ENCODE measurements around the gene NKX2-1. TPM values are rescaled to one million over a fixed set of nuclear protein-coding genes. Genes with fewer than 3 reads are reported as not detected.

The NKX2-1 gene
- total RNA-seq, 1 experiment from 2014 or later: not detected

- Histone ChIP-seq H3K27me3 (replicated peaks; ENCODE audit: insufficient read depth, low read depth, low read length, poor library complexity) (peaks cover 100% of the 10 kb centered on the region), H3K4me3 (ENCODE audit: low read depth, low read length, poor library complexity, severe bottlenecking) (no peak overlapping the region), H3K4me1 (ENCODE audit: insufficient read depth, low read length, poor library complexity, severe bottlenecking) (peaks cover 26% of the 10 kb centered on the region), H3K9me3 (ENCODE audit: low read depth, low read length, poor library complexity, severe bottlenecking) (no peaks in the 10 kb centered on the region), H3K36me3 (ENCODE audit: insufficient read depth, low read length, poor library complexity, severe bottlenecking) (no peaks in the 10 kb centered on the region), H3K27ac (ENCODE audit: low read depth, low read length, poor library complexity, severe bottlenecking) (no peak overlapping the region)
- DNase-seq (ENCODE audit: low spot score): no peak
- TF ChIP-seq, protein P1, sequence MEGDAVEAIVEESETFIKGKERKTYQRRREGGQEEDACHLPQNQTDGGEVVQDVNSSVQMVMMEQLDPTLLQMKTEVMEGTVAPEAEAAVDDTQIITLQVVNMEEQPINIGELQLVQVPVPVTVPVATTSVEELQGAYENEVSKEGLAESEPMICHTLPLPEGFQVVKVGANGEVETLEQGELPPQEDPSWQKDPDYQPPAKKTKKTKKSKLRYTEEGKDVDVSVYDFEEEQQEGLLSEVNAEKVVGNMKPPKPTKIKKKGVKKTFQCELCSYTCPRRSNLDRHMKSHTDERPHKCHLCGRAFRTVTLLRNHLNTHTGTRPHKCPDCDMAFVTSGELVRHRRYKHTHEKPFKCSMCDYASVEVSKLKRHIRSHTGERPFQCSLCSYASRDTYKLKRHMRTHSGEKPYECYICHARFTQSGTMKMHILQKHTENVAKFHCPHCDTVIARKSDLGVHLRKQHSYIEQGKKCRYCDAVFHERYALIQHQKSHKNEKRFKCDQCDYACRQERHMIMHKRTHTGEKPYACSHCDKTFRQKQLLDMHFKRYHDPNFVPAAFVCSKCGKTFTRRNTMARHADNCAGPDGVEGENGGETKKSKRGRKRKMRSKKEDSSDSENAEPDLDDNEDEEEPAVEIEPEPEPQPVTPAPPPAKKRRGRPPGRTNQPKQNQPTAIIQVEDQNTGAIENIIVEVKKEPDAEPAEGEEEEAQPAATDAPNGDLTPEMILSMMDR (conservative IDR thresholded peaks at IDR 0.05; ENCODE audit: low read depth, low read length): no peak
- peak; percentile 74 for TF ChIP-seq EZH2 (IDR thresholded peaks at IDR 0.05; ENCODE audit: borderline replicate concordance, low read depth, low read length, poor library complexity, severe bottlenecking)
- CTCF ChIA-PET: no interaction called here
- POLR2A ChIA-PET (ENCODE audit: low non-redundant PET): no interaction called here
- intact Hi-C loops (cut with micrococcal nuclease; ENCODE audit: unreplicated experiment): no loop called here
- BruUV-seq (replicated peaks): no TSS peak
These were observed 1.7 kb upstream of the NKX2-1 start for GRCh38 chr14:36521598-36522345.

DNA sequence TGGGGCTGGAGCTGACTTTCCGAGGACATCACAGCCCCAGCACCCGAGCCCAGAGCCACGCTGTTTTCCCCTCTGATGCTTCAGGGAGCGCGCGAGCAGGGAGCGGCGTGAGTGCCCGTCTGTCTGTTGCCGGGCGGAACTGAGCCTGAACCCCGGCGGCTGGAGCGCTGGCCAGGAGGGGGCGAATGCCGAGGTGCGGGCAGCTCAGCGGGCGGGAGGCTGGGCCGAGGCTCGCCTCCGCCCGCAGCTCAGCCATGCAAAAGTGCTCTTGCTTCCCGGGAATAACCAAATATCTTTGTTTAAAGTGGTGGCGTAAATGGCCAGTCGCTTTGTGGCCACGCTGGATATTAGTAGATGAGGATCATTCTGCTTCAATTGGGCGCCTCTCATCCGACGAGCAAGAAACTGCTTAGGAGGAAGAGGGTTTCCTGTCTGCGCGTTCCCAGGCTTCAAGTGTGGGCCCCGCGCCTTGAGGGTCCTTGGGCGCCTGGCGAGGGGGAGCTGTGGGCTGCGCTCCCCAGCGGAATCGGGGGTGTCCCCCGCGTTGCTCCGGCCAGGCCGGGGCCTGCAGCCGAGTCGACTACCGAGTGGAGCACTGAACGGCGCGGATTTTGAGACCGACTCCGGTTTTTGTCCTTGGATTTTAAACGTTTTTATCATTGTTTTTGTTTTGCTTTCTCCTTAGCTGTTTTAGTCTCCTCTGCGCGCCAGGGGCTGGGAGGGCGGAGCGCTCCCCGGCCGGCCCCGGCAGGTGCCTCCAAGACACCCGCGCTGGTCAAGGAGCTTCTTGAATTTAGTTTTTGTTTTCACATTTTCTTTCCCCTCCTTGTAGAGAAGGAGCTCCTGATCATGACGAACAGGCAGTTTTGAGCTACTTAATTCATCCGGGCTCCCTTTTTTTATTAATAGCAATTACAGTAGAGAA lies 831 bp upstream of the NKX2-1 start:
- no peak for DNase-seq (ENCODE audit: low spot score)

More for the DNA sequence above, 831 bp upstream of the NKX2-1 start:
- H3K27ac ChIP-seq (ENCODE audit: low read depth, low read length, poor library complexity, severe bottlenecking): no peak overlapping the region
- H3K4me3 ChIP-seq (ENCODE audit: low read depth, low read length, poor library complexity, severe bottlenecking): peak overlapping the region; percentile 30
- peaks cover 100% of the 10 kb centered on the region for H3K27me3 ChIP-seq (replicated peaks; ENCODE audit: insufficient read depth, low read depth, low read length, poor library complexity)
- intact Hi-C loops (cut with micrococcal nuclease; ENCODE audit: unreplicated experiment): no loop called here
- TF ChIP-seq EZH2 (IDR thresholded peaks at IDR 0.05; ENCODE audit: borderline replicate concordance, low read depth, low read length, poor library complexity, severe bottlenecking): peak; percentile 93
- TF ChIP-seq, protein P1 (conservative IDR thresholded peaks at IDR 0.05; ENCODE audit: low read depth, low read length): no peak
- BruUV-seq (replicated peaks): no TSS peak
- CTCF ChIA-PET: no interaction called here
- H3K36me3 ChIP-seq (ENCODE audit: insufficient read depth, low read length, poor library complexity, severe bottlenecking): no peaks in the 10 kb centered on the region
- POLR2A ChIA-PET (ENCODE audit: low non-redundant PET): no interaction called here
- no peaks in the 10 kb centered on the region for H3K9me3 ChIP-seq (ENCODE audit: low read depth, low read length, poor library complexity, severe bottlenecking)
- peaks cover 26% of the 10 kb centered on the region for H3K4me1 ChIP-seq (ENCODE audit: insufficient read depth, low read length, poor library complexity, severe bottlenecking)
